B cell (primary cell): ENCODE data around the gene THRB. TPM values are rescaled to one million over a fixed set of nuclear protein-coding genes. Genes with fewer than 3 reads are reported as not detected.

ENCODE experiments used
- ATAC-seq: fragments of 200-7000 bp; cut with Tn5 transposase; one replicate; pipeline ENCODE4 v1.10.0; 2021; ENCODE audit warnings: low read depth, mild to moderate bottlenecking, moderate number of reproducible peaks, moderate library complexity
- CTCF ChIA-PET: fragments of 350-600 bp; sonication (Branson Sonifier 250); formaldehyde crosslinking; loops from one replicate; lab custom pipeline; 2021; ENCODE audit warnings: antibody characterized with exemption, inconsistent platforms; lab: Charles Lee
- POLR2A ChIA-PET: fragments of 350-600 bp; sonication (Branson Sonifier 250); formaldehyde crosslinking; loops from one replicate; lab custom pipeline; 2021; ENCODE audit warnings: antibody characterized with exemption; lab: Charles Lee
- DNase-seq: peaks from one replicate; pipeline ENCODE4 v3.0.0; 2013
- H2AFZ ChIP-seq: 2 replicates; pipeline ENCODE4 v1.6.1; 2012; ENCODE audit warnings: mild to moderate bottlenecking, low read depth, low read length; ENCODE audit not compliant: insufficient read depth, poor library complexity, severe bottlenecking
- H3K27ac ChIP-seq, 2 donors: 1 replicate in 1 of 2; 2 replicates in 1 of 2; pipeline ENCODE4 v1.5.1; 2012 to 2013; ENCODE audit warnings: low read length in 2 of 2, mild to moderate bottlenecking in 2 of 2, moderate library complexity in 1 of 2
- H3K27me3 ChIP-seq, 4 experiments: fragments of 200-600 bp in 1 of 4; sonication (generic) in 1 of 4; replicated peaks in 1 of 4; 1 replicate in 2 of 4; 2 replicates in 2 of 4; pipeline versions ENCODE4 v1.6.1 to v1.7.0; 2013 to 2016; ENCODE audit warnings: low read length in 3 of 4, mild to moderate bottlenecking in 2 of 4, mixed read lengths in 1 of 4, moderate library complexity in 1 of 4; ENCODE audit not compliant: insufficient read depth in 4 of 4, control insufficient read depth in 3 of 4; ENCODE audit errors: control extremely low read depth in 1 of 4
- H3K36me3 ChIP-seq, 2 experiments: replicated peaks in 1 of 2; 1 replicate in 1 of 2; 2 replicates in 1 of 2; pipeline versions ENCODE4 v1.6.1 to v1.7.1; 2013; ENCODE audit warnings: low read length in 1 of 2; ENCODE audit not compliant: insufficient read depth in 2 of 2, control insufficient read depth in 1 of 2; ENCODE audit errors: control extremely low read depth in 1 of 2, extremely low read depth in 1 of 2
- H3K4me1 ChIP-seq, 2 donors: fragments of 200-600 bp in 1 of 2; sonication (generic) in 1 of 2; 1 replicate in 1 of 2; 2 replicates in 1 of 2; pipeline versions ENCODE4 v1.5.1 to v1.6.1; 2013 to 2017; ENCODE audit warnings: low read length in 2 of 2; ENCODE audit not compliant: control insufficient read depth in 2 of 2, insufficient read depth in 2 of 2
- H3K4me2 ChIP-seq: replicated peaks from 2 replicates; pipeline ENCODE3; 2012; ENCODE audit warnings: mild to moderate bottlenecking, low read depth, low read length; ENCODE audit not compliant: poor library complexity, severe bottlenecking
- H3K4me3 ChIP-seq, 5 experiments: fragments of 200-600 bp in 1 of 5; sonication (generic) in 1 of 5; 1 replicate in 3 of 5; 2 replicates in 2 of 5; pipeline versions ENCODE4 v1.5.1 to v1.7.0; 2011 to 2016; ENCODE audit warnings: low read length in 4 of 5, mild to moderate bottlenecking in 4 of 5, low read depth in 2 of 5, control low read depth in 1 of 5, moderate library complexity in 1 of 5; ENCODE audit not compliant: insufficient read depth in 1 of 5; ENCODE audit errors: control extremely low read depth in 1 of 5, extremely low read depth in 1 of 5
- H3K79me2 ChIP-seq: fragments of 200-600 bp; sonication (generic); one replicate; pipeline ENCODE4 v1.6.0; 2016; ENCODE audit warnings: low read length; ENCODE audit not compliant: control insufficient read depth, insufficient read depth
- H3K9ac ChIP-seq: fragments of 200-600 bp; sonication (generic); 2 replicates; pipeline ENCODE4 v1.6.1; 2017; ENCODE audit warnings: mild to moderate bottlenecking, low read length, moderate library complexity
- H3K9me3 ChIP-seq, 3 donors: one replicate each; pipeline versions ENCODE4 v1.6.1 to v1.7.1; 2013; ENCODE audit warnings: low read length in 2 of 3; ENCODE audit not compliant: control insufficient read depth in 2 of 3, insufficient read depth in 1 of 3; ENCODE audit errors: control extremely low read depth in 1 of 3
- H4K20me1 ChIP-seq: 2 replicates; pipeline ENCODE4 v1.6.0; 2012; ENCODE audit warnings: mild to moderate bottlenecking, low read length; ENCODE audit not compliant: insufficient read depth, control insufficient read depth, poor library complexity, severe bottlenecking
- H3K27ac Mint-ChIP-seq: one replicate; pipeline ENCODE4 v1.8.0; 2021; ENCODE audit warnings: mixed read lengths
- H3K27me3 Mint-ChIP-seq: one replicate; pipeline ENCODE4 v1.8.0; 2021; ENCODE audit warnings: mixed read lengths
- H3K4me1 Mint-ChIP-seq: one replicate; pipeline ENCODE4 v1.8.0; 2021; ENCODE audit warnings: mixed read lengths
- H3K4me3 Mint-ChIP-seq: one replicate; pipeline ENCODE4 v1.8.0; 2021; ENCODE audit warnings: mixed read lengths
- H3K9me3 Mint-ChIP-seq: one replicate; pipeline ENCODE4 v1.8.0; 2022; ENCODE audit warnings: mixed read lengths; ENCODE audit not compliant: insufficient read depth
- EZH2 ChIP-seq: IDR thresholded peaks from 2 replicates; pipeline ENCODE4 v1.6.1; 2012; ENCODE audit warnings: borderline replicate concordance, low read depth, mild to moderate bottlenecking, moderate library complexity, low read length; ENCODE audit not compliant: insufficient read depth, poor library complexity, severe bottlenecking
- WGBS: methylation state at CpG from one replicate; pipeline ENCODE4 v1.1.5; 2013; ENCODE audit warnings: missing lambda C conversion rate; ENCODE audit not compliant: insufficient coverage; 5-methylcytosine and 5-hydroxymethylcytosine counted together
- intact Hi-C: fragments of 100-400 bp; cut with micrococcal nuclease; formaldehyde crosslinking; loops from one replicate; pipeline ENCODE4 v1.10.0; 2022
- polyA plus RNA-seq: library from polyadenylated mRNA; depleted of rRNA; stranded (reverse); fragments of >200 nt; gene quantifications from 2 replicates; pipeline ENCODE4 v1.2.3, GENCODE V29; 2012
- total RNA-seq, 2 donors: library from RNA; stranded (reverse); fragments of 120-200 nt in 1 of 2; gene quantifications; 1 replicate in 1 of 2; 2 replicates in 1 of 2; pipeline versions ENCODE4 v1.2.3 to v1.2.4, GENCODE V29; 2013 to 2022
- TF ChIP-seq, protein P1 (sequence below): fragments of 200-600 bp; IDR thresholded peaks from one replicate; pipeline ENCODE4 v1.8.0; 2022; ENCODE audit warnings: antibody characterized with exemption, mild to moderate bottlenecking

The THRB gene
- total and polyA plus RNA-seq, 2 donors (not counting 1 experiment from before 2014, with no cell fraction given), result 0.86 to 1.8 TPM

DNA sequence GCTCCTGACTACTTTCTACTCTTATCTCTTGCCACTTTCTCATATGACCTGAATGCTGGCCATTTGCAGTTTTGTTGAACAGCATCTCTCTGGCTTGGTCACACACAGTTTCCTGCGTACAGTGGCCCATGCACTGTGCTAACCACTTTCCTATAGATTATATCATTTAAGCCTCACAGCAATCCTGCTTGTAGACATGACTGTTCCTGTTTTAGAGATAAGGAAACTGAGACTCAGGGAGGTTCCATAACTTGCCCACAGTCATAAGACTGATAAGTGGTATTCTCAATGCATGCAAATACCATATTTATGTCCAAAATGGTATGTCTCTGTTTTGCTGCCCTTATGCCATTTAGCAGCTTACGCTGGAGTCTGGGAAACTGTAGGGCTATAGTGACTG lies 320.0 kb downstream of the THRB start:
- CTCF ChIA-PET, result interaction anchor here (1.4 kb wide), 1 partner anchor 12 kb away, joined by 3 read pairs; no protein-coding TSS in a partner anchor
- 100% methylated on average over 1 of the region's 2 CpGs for WGBS

DNA sequence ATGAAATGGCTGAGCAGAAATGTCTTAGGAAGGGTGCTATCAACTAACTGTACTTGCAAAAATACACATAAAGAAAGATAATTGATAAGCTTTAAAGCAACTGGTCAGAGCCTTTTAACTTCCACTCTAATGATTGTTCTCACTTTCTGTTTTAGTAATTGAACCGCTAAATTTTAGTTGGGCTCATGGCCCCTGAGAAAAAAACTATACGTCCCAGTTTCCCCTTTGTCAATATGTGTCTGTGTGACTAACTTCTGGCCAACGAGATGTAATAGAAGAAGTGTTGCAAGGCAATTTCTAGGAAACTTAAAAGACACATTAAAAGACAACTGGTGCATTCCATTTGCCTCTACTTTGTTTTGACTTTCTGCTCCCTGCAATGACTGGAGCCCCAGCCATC lies 325.7 kb downstream of the THRB start:
- TF ChIP-seq, protein P1, sequence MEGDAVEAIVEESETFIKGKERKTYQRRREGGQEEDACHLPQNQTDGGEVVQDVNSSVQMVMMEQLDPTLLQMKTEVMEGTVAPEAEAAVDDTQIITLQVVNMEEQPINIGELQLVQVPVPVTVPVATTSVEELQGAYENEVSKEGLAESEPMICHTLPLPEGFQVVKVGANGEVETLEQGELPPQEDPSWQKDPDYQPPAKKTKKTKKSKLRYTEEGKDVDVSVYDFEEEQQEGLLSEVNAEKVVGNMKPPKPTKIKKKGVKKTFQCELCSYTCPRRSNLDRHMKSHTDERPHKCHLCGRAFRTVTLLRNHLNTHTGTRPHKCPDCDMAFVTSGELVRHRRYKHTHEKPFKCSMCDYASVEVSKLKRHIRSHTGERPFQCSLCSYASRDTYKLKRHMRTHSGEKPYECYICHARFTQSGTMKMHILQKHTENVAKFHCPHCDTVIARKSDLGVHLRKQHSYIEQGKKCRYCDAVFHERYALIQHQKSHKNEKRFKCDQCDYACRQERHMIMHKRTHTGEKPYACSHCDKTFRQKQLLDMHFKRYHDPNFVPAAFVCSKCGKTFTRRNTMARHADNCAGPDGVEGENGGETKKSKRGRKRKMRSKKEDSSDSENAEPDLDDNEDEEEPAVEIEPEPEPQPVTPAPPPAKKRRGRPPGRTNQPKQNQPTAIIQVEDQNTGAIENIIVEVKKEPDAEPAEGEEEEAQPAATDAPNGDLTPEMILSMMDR, result no peak
- TF ChIP-seq EZH2, result no peak
- CTCF ChIA-PET, result no interaction called here

More for the DNA sequence above, 320.0 kb downstream of the THRB start:
- intact Hi-C loops, result no loop called here
- Histone ChIP-seq H3K4me1 (no peaks in the 10 kb centered on the region), H3K27me3 (no peaks in the 10 kb centered on the region), H3K36me3 (no peaks in the 10 kb centered on the region), H3K4me2 (no peak overlapping the region), H3K9me3 (no peaks in the 10 kb centered on the region), H3K4me3 (no peak overlapping the region), H3K27ac (no peak overlapping the region), H4K20me1 (no peaks in the 10 kb centered on the region), H2AFZ (no peak overlapping the region), H3K79me2 (no peaks in the 10 kb centered on the region), H3K9ac (no peak overlapping the region)
- DNase-seq (no peak), ATAC-seq (no peak)
- TF ChIP-seq, protein P1, result no peak
- no peak for TF ChIP-seq EZH2
- H3K27ac Mint-ChIP-seq, result no peak overlapping the region
- H3K4me3 Mint-ChIP-seq, result no peak overlapping the region
- no peaks in the 10 kb centered on the region for H3K27me3 Mint-ChIP-seq
- POLR2A ChIA-PET, result no interaction called here
- no peaks in the 10 kb centered on the region for H3K4me1 Mint-ChIP-seq
- H3K9me3 Mint-ChIP-seq, result no peaks in the 10 kb centered on the region

More for the DNA sequence above, 325.7 kb downstream of the THRB start:
- Histone ChIP-seq H2AFZ (no peak overlapping the region), H3K36me3 (no peaks in the 10 kb centered on the region), H3K79me2 (no peaks in the 10 kb centered on the region), H3K9me3 (no peaks in the 10 kb centered on the region), H3K4me3 (no peak overlapping the region), H3K4me1 (no peaks in the 10 kb centered on the region), H3K27ac (no peak overlapping the region), H4K20me1 (no peaks in the 10 kb centered on the region), H3K27me3 (no peaks in the 10 kb centered on the region), H3K4me2 (no peak overlapping the region), H3K9ac (no peak overlapping the region)
- Mint-ChIP-seq H3K9me3 (no peaks in the 10 kb centered on the region), H3K4me3 (no peak overlapping the region), H3K27me3 (no peaks in the 10 kb centered on the region), H3K27ac (no peak overlapping the region), H3K4me1 (no peaks in the 10 kb centered on the region)
- POLR2A ChIA-PET, result no interaction called here
- DNase-seq (no peak), ATAC-seq (no peak)
- intact Hi-C loops, result no loop called here
- no CpG with 5 or more reads among the region's 3 CpGs for WGBS
